Loucy (cell line): ENCODE results near the gene ZDHHC7.

ENCODE experiments used
- CTCF ChIP-seq: fragments of 200-600 bp; sonication (generic); conservative IDR thresholded peaks from 2 replicates; pipeline ENCODE4 v1.5.1; 2014; ENCODE audit warnings: mild to moderate bottlenecking, antibody characterized with exemption, low read length
- EZH2phosphoT487 ChIP-seq: fragments of 200-600 bp; IDR thresholded peaks from 2 replicates; pipeline ENCODE4 v1.6.1; 2018; ENCODE audit warnings: antibody characterized with exemption, mild to moderate bottlenecking, moderate library complexity, borderline replicate concordance

GRCh38 chr16:84975522-84975921, 35.8 kb downstream of the ZDHHC7 start:
- TF ChIP-seq EZH2phosphoT487 = no peak
- no peak for TF ChIP-seq CTCF
